DOHH2 (cell line): Measurements from ENCODE around the gene DCPS.

ENCODE experiments used
- H3F3A ChIP-seq: fragments of 200-600 bp; sonication (generic), shearing (Covaris generic); 2 replicates; pipeline ENCODE4 v1.6.0; 2016; ENCODE audit warnings: antibody characterized with exemption, mild to moderate bottlenecking; ENCODE audit not compliant: control insufficient read depth, insufficient read depth
- H3K27ac ChIP-seq: fragments of 200-600 bp; sonication (generic); 2 replicates; pipeline ENCODE4 v1.5.1; 2014; ENCODE audit warnings: low read depth, mild to moderate bottlenecking, low read length, moderate library complexity
- H3K27me3 ChIP-seq: fragments of 200-600 bp; sonication (generic); 2 replicates; pipeline ENCODE4 v1.6.1; 2014; ENCODE audit warnings: mild to moderate bottlenecking, low read length, mixed read lengths; ENCODE audit not compliant: control insufficient read depth
- H3K36me3 ChIP-seq: fragments of 200-600 bp; sonication (generic); 2 replicates; pipeline ENCODE4 v1.6.1; 2014; ENCODE audit warnings: mild to moderate bottlenecking, low read length, moderate library complexity, mixed read lengths; ENCODE audit not compliant: control insufficient read depth
- H3K4me1 ChIP-seq: fragments of 200-600 bp; sonication (generic); 2 replicates; pipeline ENCODE4 v1.6.1; 2014; ENCODE audit warnings: mild to moderate bottlenecking, low read length, mixed read lengths; ENCODE audit not compliant: control insufficient read depth
- H3K4me2 ChIP-seq: fragments of 200-600 bp; sonication (generic); 2 replicates; pipeline ENCODE4 v1.6.0; 2014; ENCODE audit warnings: mild to moderate bottlenecking, low read length, moderate library complexity
- H3K4me3 ChIP-seq: fragments of 200-600 bp; sonication (generic); 2 replicates; pipeline ENCODE4 v1.5.1; 2014; ENCODE audit warnings: mild to moderate bottlenecking, low read length, mixed read lengths
- H3K79me2 ChIP-seq: fragments of 200-600 bp; sonication (generic); 2 replicates; pipeline ENCODE4 v1.6.1; 2014; ENCODE audit warnings: mild to moderate bottlenecking, low read length, mixed read lengths; ENCODE audit not compliant: control insufficient read depth
- H3K9me2 ChIP-seq: fragments of 200-600 bp; sonication (generic); replicated peaks from 2 replicates; pipeline ENCODE4 v1.6.1; 2014; ENCODE audit warnings: mild to moderate bottlenecking, low read length, mixed read lengths; ENCODE audit not compliant: control insufficient read depth
- H3K9me3 ChIP-seq: fragments of 200-600 bp; sonication (generic); 2 replicates; pipeline ENCODE4 v1.6.1; 2014; ENCODE audit warnings: antibody characterized with exemption, low read length, mixed read lengths; ENCODE audit not compliant: control insufficient read depth, insufficient read depth
- H4K20me1 ChIP-seq: fragments of 200-600 bp; sonication (generic); 2 replicates; pipeline ENCODE4 v1.6.0; 2014; ENCODE audit warnings: low read depth, mild to moderate bottlenecking, antibody characterized with exemption, low read length, moderate library complexity; ENCODE audit not compliant: control insufficient read depth, insufficient read depth
- CTCF ChIP-seq: fragments of 200-600 bp; sonication (generic); IDR thresholded peaks from one replicate; pipeline ENCODE4 v1.5.1; 2014; ENCODE audit warnings: antibody characterized with exemption, mild to moderate bottlenecking, low read depth, low read length; ENCODE audit not compliant: poor library complexity, severe bottlenecking
- EZH2phosphoT487 ChIP-seq: fragments of 200-600 bp; sonication (generic); IDR thresholded peaks from 2 replicates; pipeline ENCODE4 v1.6.1; 2017; ENCODE audit warnings: borderline replicate concordance, mild to moderate bottlenecking, antibody characterized with exemption, low read length, moderate library complexity, mixed read lengths

Gene DCPS

GRCh38 chr11:126327281-126328000, 23.6 kb downstream of the DCPS start:
- H3K4me2 ChIP-seq = no peak overlapping the region
- no peaks in the 10 kb centered on the region for H4K20me1 ChIP-seq
- H3K4me3 ChIP-seq = no peak overlapping the region
- TF ChIP-seq CTCF = no peak
- H3K4me1 ChIP-seq = no peaks in the 10 kb centered on the region
- H3K9me2 ChIP-seq = no peaks in the 10 kb centered on the region
- H3K79me2 ChIP-seq = no peaks in the 10 kb centered on the region; the same call in 1 of the 2 replicates
- no peaks in the 10 kb centered on the region for H3K27me3 ChIP-seq
- no peaks in the 10 kb centered on the region for H3F3A ChIP-seq
- H3K9me3 ChIP-seq = no peaks in the 10 kb centered on the region
- no peak overlapping the region for H3K27ac ChIP-seq
- H3K36me3 ChIP-seq = peaks cover 12% of the 10 kb centered on the region

GRCh38 chr11:126328001-126328390, 24.1 kb downstream of the DCPS start:
- Histone ChIP-seq H3K4me1 (no peaks in the 10 kb centered on the region), H3K79me2 (no peaks in the 10 kb centered on the region; the same call in 1 of the 2 replicates), H4K20me1 (no peaks in the 10 kb centered on the region), H3K27me3 (no peaks in the 10 kb centered on the region), H3K36me3 (peaks cover 12% of the 10 kb centered on the region), H3F3A (no peaks in the 10 kb centered on the region), H3K9me2 (no peaks in the 10 kb centered on the region), H3K4me3 (no peak overlapping the region), H3K27ac (no peak overlapping the region), H3K4me2 (no peak overlapping the region), H3K9me3 (no peaks in the 10 kb centered on the region)
- TF ChIP-seq CTCF = no peak
- no peak for TF ChIP-seq EZH2phosphoT487

GRCh38 chr11:126328444-126328843, 24.6 kb downstream of the DCPS start:
- H3K36me3 ChIP-seq = peaks cover 12% of the 10 kb centered on the region
- H3K4me3 ChIP-seq = no peak overlapping the region
- no peaks in the 10 kb centered on the region for H3F3A ChIP-seq
- TF ChIP-seq CTCF = no peak
- TF ChIP-seq EZH2phosphoT487 = no peak
- H3K27me3 ChIP-seq = no peaks in the 10 kb centered on the region
- H3K79me2 ChIP-seq = no peaks in the 10 kb centered on the region; the same call in 1 of the 2 replicates
- H3K27ac ChIP-seq = no peak overlapping the region
- H3K4me1 ChIP-seq = no peaks in the 10 kb centered on the region
- H4K20me1 ChIP-seq = no peaks in the 10 kb centered on the region
- H3K9me2 ChIP-seq = no peaks in the 10 kb centered on the region
- no peaks in the 10 kb centered on the region for H3K9me3 ChIP-seq
- H3K4me2 ChIP-seq = no peak overlapping the region
